B cell (primary cell): ENCODE measurements around the gene VSTM2B. TPM values are rescaled to one million over a fixed set of nuclear protein-coding genes. Genes with fewer than 3 reads are reported as not detected.

ENCODE experiments used
- ATAC-seq: fragments of 200-7000 bp; cut with Tn5 transposase; one replicate; pipeline ENCODE4 v1.10.0; 2021; ENCODE audit warnings: low read depth, mild to moderate bottlenecking, moderate number of reproducible peaks, moderate library complexity
- CTCF ChIA-PET: fragments of 350-600 bp; sonication (Branson Sonifier 250); formaldehyde crosslinking; loops from one replicate; lab custom pipeline; 2021; ENCODE audit warnings: antibody characterized with exemption, inconsistent platforms; lab: Charles Lee
- POLR2A ChIA-PET: fragments of 350-600 bp; sonication (Branson Sonifier 250); formaldehyde crosslinking; loops from one replicate; lab custom pipeline; 2021; ENCODE audit warnings: antibody characterized with exemption; lab: Charles Lee
- DNase-seq: peaks from one replicate; pipeline ENCODE4 v3.0.0; 2013
- H2AFZ ChIP-seq: 2 replicates; pipeline ENCODE4 v1.6.1; 2012; ENCODE audit warnings: mild to moderate bottlenecking, low read depth, low read length; ENCODE audit not compliant: insufficient read depth, poor library complexity, severe bottlenecking
- H3K27ac ChIP-seq, 2 donors: 1 replicate in 1 of 2; 2 replicates in 1 of 2; pipeline ENCODE4 v1.5.1; 2012 to 2013; ENCODE audit warnings: low read length in 2 of 2, mild to moderate bottlenecking in 2 of 2, moderate library complexity in 1 of 2
- H3K27me3 ChIP-seq, 4 experiments: fragments of 200-600 bp in 1 of 4; sonication (generic) in 1 of 4; replicated peaks in 1 of 4; 1 replicate in 2 of 4; 2 replicates in 2 of 4; pipeline versions ENCODE4 v1.6.1 to v1.7.0; 2013 to 2016; ENCODE audit warnings: low read length in 3 of 4, mild to moderate bottlenecking in 2 of 4, mixed read lengths in 1 of 4, moderate library complexity in 1 of 4; ENCODE audit not compliant: insufficient read depth in 4 of 4, control insufficient read depth in 3 of 4; ENCODE audit errors: control extremely low read depth in 1 of 4
- H3K36me3 ChIP-seq, 2 experiments: replicated peaks in 1 of 2; 1 replicate in 1 of 2; 2 replicates in 1 of 2; pipeline versions ENCODE4 v1.6.1 to v1.7.1; 2013; ENCODE audit warnings: low read length in 1 of 2; ENCODE audit not compliant: insufficient read depth in 2 of 2, control insufficient read depth in 1 of 2; ENCODE audit errors: control extremely low read depth in 1 of 2, extremely low read depth in 1 of 2
- H3K4me1 ChIP-seq, 2 donors: fragments of 200-600 bp in 1 of 2; sonication (generic) in 1 of 2; 1 replicate in 1 of 2; 2 replicates in 1 of 2; pipeline versions ENCODE4 v1.5.1 to v1.6.1; 2013 to 2017; ENCODE audit warnings: low read length in 2 of 2; ENCODE audit not compliant: control insufficient read depth in 2 of 2, insufficient read depth in 2 of 2
- H3K4me2 ChIP-seq: replicated peaks from 2 replicates; pipeline ENCODE3; 2012; ENCODE audit warnings: mild to moderate bottlenecking, low read depth, low read length; ENCODE audit not compliant: poor library complexity, severe bottlenecking
- H3K4me3 ChIP-seq, 5 experiments: fragments of 200-600 bp in 1 of 5; sonication (generic) in 1 of 5; 1 replicate in 3 of 5; 2 replicates in 2 of 5; pipeline versions ENCODE4 v1.5.1 to v1.7.0; 2011 to 2016; ENCODE audit warnings: low read length in 4 of 5, mild to moderate bottlenecking in 4 of 5, low read depth in 2 of 5, control low read depth in 1 of 5, moderate library complexity in 1 of 5; ENCODE audit not compliant: insufficient read depth in 1 of 5; ENCODE audit errors: control extremely low read depth in 1 of 5, extremely low read depth in 1 of 5
- H3K79me2 ChIP-seq: fragments of 200-600 bp; sonication (generic); one replicate; pipeline ENCODE4 v1.6.0; 2016; ENCODE audit warnings: low read length; ENCODE audit not compliant: control insufficient read depth, insufficient read depth
- H3K9ac ChIP-seq: fragments of 200-600 bp; sonication (generic); 2 replicates; pipeline ENCODE4 v1.6.1; 2017; ENCODE audit warnings: mild to moderate bottlenecking, low read length, moderate library complexity
- H3K9me3 ChIP-seq, 3 donors: one replicate each; pipeline versions ENCODE4 v1.6.1 to v1.7.1; 2013; ENCODE audit warnings: low read length in 2 of 3; ENCODE audit not compliant: control insufficient read depth in 2 of 3, insufficient read depth in 1 of 3; ENCODE audit errors: control extremely low read depth in 1 of 3
- H4K20me1 ChIP-seq: 2 replicates; pipeline ENCODE4 v1.6.0; 2012; ENCODE audit warnings: mild to moderate bottlenecking, low read length; ENCODE audit not compliant: insufficient read depth, control insufficient read depth, poor library complexity, severe bottlenecking
- H3K27ac Mint-ChIP-seq: one replicate; pipeline ENCODE4 v1.8.0; 2021; ENCODE audit warnings: mixed read lengths
- H3K27me3 Mint-ChIP-seq: one replicate; pipeline ENCODE4 v1.8.0; 2021; ENCODE audit warnings: mixed read lengths
- H3K4me1 Mint-ChIP-seq: one replicate; pipeline ENCODE4 v1.8.0; 2021; ENCODE audit warnings: mixed read lengths
- H3K4me3 Mint-ChIP-seq: one replicate; pipeline ENCODE4 v1.8.0; 2021; ENCODE audit warnings: mixed read lengths
- H3K9me3 Mint-ChIP-seq: one replicate; pipeline ENCODE4 v1.8.0; 2022; ENCODE audit warnings: mixed read lengths; ENCODE audit not compliant: insufficient read depth
- EZH2 ChIP-seq: IDR thresholded peaks from 2 replicates; pipeline ENCODE4 v1.6.1; 2012; ENCODE audit warnings: borderline replicate concordance, low read depth, mild to moderate bottlenecking, moderate library complexity, low read length; ENCODE audit not compliant: insufficient read depth, poor library complexity, severe bottlenecking
- WGBS: methylation state at CpG from one replicate; pipeline ENCODE4 v1.1.5; 2013; ENCODE audit warnings: missing lambda C conversion rate; ENCODE audit not compliant: insufficient coverage; 5-methylcytosine and 5-hydroxymethylcytosine counted together
- intact Hi-C: fragments of 100-400 bp; cut with micrococcal nuclease; formaldehyde crosslinking; loops from one replicate; pipeline ENCODE4 v1.10.0; 2022
- polyA plus RNA-seq: library from polyadenylated mRNA; depleted of rRNA; stranded (reverse); fragments of >200 nt; gene quantifications from 2 replicates; pipeline ENCODE4 v1.2.3, GENCODE V29; 2012
- total RNA-seq, 2 donors: library from RNA; stranded (reverse); fragments of 120-200 nt in 1 of 2; gene quantifications; 1 replicate in 1 of 2; 2 replicates in 1 of 2; pipeline versions ENCODE4 v1.2.3 to v1.2.4, GENCODE V29; 2013 to 2022
- TF ChIP-seq, protein P1 (sequence below): fragments of 200-600 bp; IDR thresholded peaks from one replicate; pipeline ENCODE4 v1.8.0; 2022; ENCODE audit warnings: antibody characterized with exemption, mild to moderate bottlenecking

The VSTM2B gene
- total and polyA plus RNA-seq, 2 donors (not counting 1 experiment from before 2014, with no cell fraction given): not detected

DNA sequence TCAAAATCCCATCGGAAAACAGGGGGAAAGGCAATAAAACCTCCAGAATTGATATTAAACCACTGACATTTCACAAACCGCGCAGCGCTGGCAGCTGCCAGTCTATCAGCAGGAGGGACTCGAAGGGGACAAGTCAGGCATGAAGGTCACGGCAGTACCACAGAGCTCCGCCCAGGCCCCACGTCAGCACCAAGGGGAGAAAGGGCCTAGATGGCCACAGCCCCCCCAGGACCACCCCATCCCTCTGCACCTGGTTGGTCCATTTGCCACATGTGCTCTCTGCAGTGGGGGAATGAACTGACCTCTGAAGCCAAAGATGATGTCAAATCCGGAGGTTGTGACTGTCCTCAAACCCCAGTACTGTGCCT, 9.5 kb upstream of the VSTM2B start:
- Histone ChIP-seq H3K36me3 (no peaks in the 10 kb centered on the region), H3K79me2 (no peaks in the 10 kb centered on the region), H2AFZ (no peak overlapping the region), H3K9ac (no peak overlapping the region), H3K4me2 (no peak overlapping the region), H3K27ac (no peak overlapping the region), H3K4me1 (no peaks in the 10 kb centered on the region), H3K9me3 (peaks cover 0 to 16% (median 0%) of the 10 kb centered on the region in 3 donors), H3K27me3 (peaks cover 0 to 2% (median 0%) of the 10 kb centered on the region in 4 experiments), H4K20me1 (no peaks in the 10 kb centered on the region), H3K4me3 (no peak overlapping the region)
- peaks cover 9% of the 10 kb centered on the region for H3K27me3 Mint-ChIP-seq
- no peak overlapping the region for H3K4me3 Mint-ChIP-seq
- 82% methylated on average over 9 of the region's 9 CpGs for WGBS
- no peak for ATAC-seq
- ChIA-PET POLR2A (no interaction called here), CTCF (no interaction called here)
- DNase-seq: no peak
- no peaks in the 10 kb centered on the region for H3K9me3 Mint-ChIP-seq
- intact Hi-C loops: no loop called here
- TF ChIP-seq EZH2: no peak
- TF ChIP-seq, protein P1, sequence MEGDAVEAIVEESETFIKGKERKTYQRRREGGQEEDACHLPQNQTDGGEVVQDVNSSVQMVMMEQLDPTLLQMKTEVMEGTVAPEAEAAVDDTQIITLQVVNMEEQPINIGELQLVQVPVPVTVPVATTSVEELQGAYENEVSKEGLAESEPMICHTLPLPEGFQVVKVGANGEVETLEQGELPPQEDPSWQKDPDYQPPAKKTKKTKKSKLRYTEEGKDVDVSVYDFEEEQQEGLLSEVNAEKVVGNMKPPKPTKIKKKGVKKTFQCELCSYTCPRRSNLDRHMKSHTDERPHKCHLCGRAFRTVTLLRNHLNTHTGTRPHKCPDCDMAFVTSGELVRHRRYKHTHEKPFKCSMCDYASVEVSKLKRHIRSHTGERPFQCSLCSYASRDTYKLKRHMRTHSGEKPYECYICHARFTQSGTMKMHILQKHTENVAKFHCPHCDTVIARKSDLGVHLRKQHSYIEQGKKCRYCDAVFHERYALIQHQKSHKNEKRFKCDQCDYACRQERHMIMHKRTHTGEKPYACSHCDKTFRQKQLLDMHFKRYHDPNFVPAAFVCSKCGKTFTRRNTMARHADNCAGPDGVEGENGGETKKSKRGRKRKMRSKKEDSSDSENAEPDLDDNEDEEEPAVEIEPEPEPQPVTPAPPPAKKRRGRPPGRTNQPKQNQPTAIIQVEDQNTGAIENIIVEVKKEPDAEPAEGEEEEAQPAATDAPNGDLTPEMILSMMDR: no peak
- H3K4me1 Mint-ChIP-seq: no peaks in the 10 kb centered on the region
- no peak overlapping the region for H3K27ac Mint-ChIP-seq

GRCh38 chr19:29516821-29517395, 8.9 kb upstream of the VSTM2B start:
- H3K4me3 Mint-ChIP-seq: no peak overlapping the region
- no peaks in the 10 kb centered on the region for H3K4me1 Mint-ChIP-seq
- no peak for TF ChIP-seq EZH2
- TF ChIP-seq, protein P1: no peak
- ATAC-seq: no peak
- Histone ChIP-seq H3K27me3 (peaks cover 0 to 5% (median 0%) of the 10 kb centered on the region in 4 experiments), H3K79me2 (no peaks in the 10 kb centered on the region), H3K4me3 (no peak overlapping the region), H4K20me1 (no peaks in the 10 kb centered on the region), H3K9ac (no peak overlapping the region), H2AFZ (no peak overlapping the region), H3K27ac (no peak overlapping the region), H3K9me3 (peaks cover 0 to 16% (median 0%) of the 10 kb centered on the region in 3 donors), H3K4me2 (no peak overlapping the region), H3K4me1 (no peaks in the 10 kb centered on the region), H3K36me3 (no peaks in the 10 kb centered on the region)
- no peak for DNase-seq
- H3K9me3 Mint-ChIP-seq: no peaks in the 10 kb centered on the region
- no peak overlapping the region for H3K27ac Mint-ChIP-seq
- intact Hi-C loops: no loop called here
- ChIA-PET CTCF (no interaction called here), POLR2A (no interaction called here)
- WGBS: 73% methylated on average over 9 of the region's 9 CpGs
- peaks cover 14% of the 10 kb centered on the region for H3K27me3 Mint-ChIP-seq
